HepG2 (cell line): ENCODE measurements around the gene CPA2.

Experiments used
- DMAP1 ChIP-seq: IDR thresholded peaks from 2 replicates; pipeline ENCODE4 v1.6.1; 2016
- EZH2 ChIP-seq: conservative IDR thresholded peaks from 2 replicates; pipeline ENCODE4 v1.6.1; 2012; ENCODE audit warnings: mild to moderate bottlenecking, low read depth, low read length, moderate library complexity
- MIER2 ChIP-seq: IDR thresholded peaks from 2 replicates; pipeline ENCODE4 v1.6.1; 2016; ENCODE audit warnings: missing biosample characterization, missing genetic modification reagents
- NR3C1 ChIP-seq: sonication (generic); formaldehyde crosslinking; IDR thresholded peaks from 2 replicates; pipeline ENCODE4 v1.4.0; 2020; ENCODE audit warnings: missing genetic modification reagents
- POLR2A ChIP-seq, 2 experiments: IDR thresholded peaks; 2 replicates each; pipeline ENCODE4 v1.6.1; 2011; ENCODE audit warnings: low read depth in 2 of 2, low read length in 2 of 2, mild to moderate bottlenecking in 1 of 2, moderate library complexity in 1 of 2; ENCODE audit not compliant: insufficient read depth in 1 of 2
- POLR2AphosphoS5 ChIP-seq: IDR thresholded peaks from 2 replicates; pipeline ENCODE4 v1.6.1; 2012; ENCODE audit warnings: low read depth, low read length
- SRSF4 ChIP-seq: fragments of 200-400 bp; formaldehyde crosslinking; IDR thresholded peaks from one replicate; pipeline ENCODE4 v1.6.1; 2018; ENCODE audit warnings: mild to moderate bottlenecking, low read depth, low read length, moderate library complexity; ENCODE audit not compliant: poor library complexity, severe bottlenecking
- ZFX ChIP-seq: sonication (generic); formaldehyde crosslinking; IDR thresholded peaks from 2 replicates; pipeline ENCODE4 v1.4.0; 2020; ENCODE audit warnings: mild to moderate bottlenecking, low read depth, missing genetic modification reagents, moderate library complexity
- ZNF780A ChIP-seq: sonication (generic); formaldehyde crosslinking; IDR thresholded peaks from 2 replicates; pipeline ENCODE4 v1.8.0; 2022; ENCODE audit warnings: mild to moderate bottlenecking, missing genetic modification reagents, moderate library complexity
- TF ChIP-seq, protein P1 (sequence below): sonication (generic); formaldehyde crosslinking; IDR thresholded peaks from 2 replicates; pipeline ENCODE4 v1.9.0; 2021; ENCODE audit warnings: missing genetic modification reagents, borderline replicate concordance
- TF ChIP-seq, protein P2 (sequence below): sonication (generic); formaldehyde crosslinking; IDR thresholded peaks from 2 replicates; pipeline ENCODE4 v1.5.0; 2020; ENCODE audit warnings: mild to moderate bottlenecking, missing genetic modification reagents
- TF ChIP-seq, protein P3 (sequence below): sonication (generic); formaldehyde crosslinking; IDR thresholded peaks from 2 replicates; pipeline ENCODE4 v1.5.0; 2020; ENCODE audit warnings: mild to moderate bottlenecking, missing genetic modification reagents, moderate library complexity
- TF ChIP-seq, protein P4 (sequence below): sonication (generic); formaldehyde crosslinking; IDR thresholded peaks from 2 replicates; pipeline ENCODE4 v1.4.0; 2020; ENCODE audit warnings: missing genetic modification reagents, borderline replicate concordance

DNA sequence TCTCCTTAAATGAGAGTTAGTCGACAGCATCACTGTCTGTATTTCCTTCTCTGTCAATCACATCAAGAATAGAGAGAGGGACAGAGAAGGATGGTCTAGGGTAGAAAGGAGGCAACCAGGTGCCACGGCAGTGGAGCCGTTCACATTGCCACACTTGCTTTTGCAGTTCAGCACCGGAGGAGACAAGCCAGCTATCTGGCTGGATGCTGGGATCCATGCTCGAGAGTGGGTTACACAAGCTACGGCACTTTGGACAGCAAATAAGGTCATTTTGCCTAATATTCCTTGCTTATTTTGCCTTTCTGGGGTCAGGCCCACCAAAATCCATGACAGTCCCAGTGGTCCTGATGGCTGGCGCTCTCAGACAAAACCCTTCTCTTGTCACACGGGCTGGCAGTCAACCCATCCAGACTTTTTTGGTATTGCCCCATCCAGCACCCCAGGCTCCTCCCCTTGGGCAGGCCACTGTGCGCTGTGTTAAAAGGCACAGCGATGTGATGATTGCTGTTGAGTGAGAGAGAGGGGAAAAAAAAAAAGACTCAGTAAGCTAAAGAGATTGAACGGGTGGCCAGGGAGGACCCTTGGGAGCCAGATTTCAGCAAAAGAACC lies 8.4 kb downstream of the CPA2 start:
- TF ChIP-seq, protein P1, sequence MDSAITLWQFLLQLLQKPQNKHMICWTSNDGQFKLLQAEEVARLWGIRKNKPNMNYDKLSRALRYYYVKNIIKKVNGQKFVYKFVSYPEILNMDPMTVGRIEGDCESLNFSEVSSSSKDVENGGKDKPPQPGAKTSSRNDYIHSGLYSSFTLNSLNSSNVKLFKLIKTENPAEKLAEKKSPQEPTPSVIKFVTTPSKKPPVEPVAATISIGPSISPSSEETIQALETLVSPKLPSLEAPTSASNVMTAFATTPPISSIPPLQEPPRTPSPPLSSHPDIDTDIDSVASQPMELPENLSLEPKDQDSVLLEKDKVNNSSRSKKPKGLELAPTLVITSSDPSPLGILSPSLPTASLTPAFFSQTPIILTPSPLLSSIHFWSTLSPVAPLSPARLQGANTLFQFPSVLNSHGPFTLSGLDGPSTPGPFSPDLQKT (CRISPR knock-in tag), result no peak
- TF ChIP-seq EZH2 (no peak), ZFX (CRISPR knock-in tag) (no peak), SRSF4 (no peak), DMAP1 (CRISPR knock-in tag) (no peak), ZNF780A (CRISPR knock-in tag) (no peak), MIER2 (CRISPR knock-in tag) (no peak), POLR2AphosphoS5 (no peak), NR3C1 (CRISPR knock-in tag) (no peak), POLR2A (IDR thresholded peaks at IDR 0.05; ENCODE audit: insufficient read depth in 1 of 2, low read depth in 2 of 2, low read length in 2 of 2) (no peak)
- TF ChIP-seq, protein P2, sequence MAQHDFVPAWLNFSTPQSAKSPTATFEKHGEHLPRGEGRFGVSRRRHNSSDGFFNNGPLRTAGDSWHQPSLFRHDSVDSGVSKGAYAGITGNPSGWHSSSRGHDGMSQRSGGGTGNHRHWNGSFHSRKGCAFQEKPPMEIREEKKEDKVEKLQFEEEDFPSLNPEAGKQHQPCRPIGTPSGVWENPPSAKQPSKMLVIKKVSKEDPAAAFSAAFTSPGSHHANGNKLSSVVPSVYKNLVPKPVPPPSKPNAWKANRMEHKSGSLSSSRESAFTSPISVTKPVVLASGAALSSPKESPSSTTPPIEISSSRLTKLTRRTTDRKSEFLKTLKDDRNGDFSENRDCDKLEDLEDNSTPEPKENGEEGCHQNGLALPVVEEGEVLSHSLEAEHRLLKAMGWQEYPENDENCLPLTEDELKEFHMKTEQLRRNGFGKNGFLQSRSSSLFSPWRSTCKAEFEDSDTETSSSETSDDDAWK (CRISPR knock-in tag), result no peak
- TF ChIP-seq, protein P3, sequence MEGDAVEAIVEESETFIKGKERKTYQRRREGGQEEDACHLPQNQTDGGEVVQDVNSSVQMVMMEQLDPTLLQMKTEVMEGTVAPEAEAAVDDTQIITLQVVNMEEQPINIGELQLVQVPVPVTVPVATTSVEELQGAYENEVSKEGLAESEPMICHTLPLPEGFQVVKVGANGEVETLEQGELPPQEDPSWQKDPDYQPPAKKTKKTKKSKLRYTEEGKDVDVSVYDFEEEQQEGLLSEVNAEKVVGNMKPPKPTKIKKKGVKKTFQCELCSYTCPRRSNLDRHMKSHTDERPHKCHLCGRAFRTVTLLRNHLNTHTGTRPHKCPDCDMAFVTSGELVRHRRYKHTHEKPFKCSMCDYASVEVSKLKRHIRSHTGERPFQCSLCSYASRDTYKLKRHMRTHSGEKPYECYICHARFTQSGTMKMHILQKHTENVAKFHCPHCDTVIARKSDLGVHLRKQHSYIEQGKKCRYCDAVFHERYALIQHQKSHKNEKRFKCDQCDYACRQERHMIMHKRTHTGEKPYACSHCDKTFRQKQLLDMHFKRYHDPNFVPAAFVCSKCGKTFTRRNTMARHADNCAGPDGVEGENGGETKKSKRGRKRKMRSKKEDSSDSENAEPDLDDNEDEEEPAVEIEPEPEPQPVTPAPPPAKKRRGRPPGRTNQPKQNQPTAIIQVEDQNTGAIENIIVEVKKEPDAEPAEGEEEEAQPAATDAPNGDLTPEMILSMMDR, result no peak
- TF ChIP-seq, protein P4, sequence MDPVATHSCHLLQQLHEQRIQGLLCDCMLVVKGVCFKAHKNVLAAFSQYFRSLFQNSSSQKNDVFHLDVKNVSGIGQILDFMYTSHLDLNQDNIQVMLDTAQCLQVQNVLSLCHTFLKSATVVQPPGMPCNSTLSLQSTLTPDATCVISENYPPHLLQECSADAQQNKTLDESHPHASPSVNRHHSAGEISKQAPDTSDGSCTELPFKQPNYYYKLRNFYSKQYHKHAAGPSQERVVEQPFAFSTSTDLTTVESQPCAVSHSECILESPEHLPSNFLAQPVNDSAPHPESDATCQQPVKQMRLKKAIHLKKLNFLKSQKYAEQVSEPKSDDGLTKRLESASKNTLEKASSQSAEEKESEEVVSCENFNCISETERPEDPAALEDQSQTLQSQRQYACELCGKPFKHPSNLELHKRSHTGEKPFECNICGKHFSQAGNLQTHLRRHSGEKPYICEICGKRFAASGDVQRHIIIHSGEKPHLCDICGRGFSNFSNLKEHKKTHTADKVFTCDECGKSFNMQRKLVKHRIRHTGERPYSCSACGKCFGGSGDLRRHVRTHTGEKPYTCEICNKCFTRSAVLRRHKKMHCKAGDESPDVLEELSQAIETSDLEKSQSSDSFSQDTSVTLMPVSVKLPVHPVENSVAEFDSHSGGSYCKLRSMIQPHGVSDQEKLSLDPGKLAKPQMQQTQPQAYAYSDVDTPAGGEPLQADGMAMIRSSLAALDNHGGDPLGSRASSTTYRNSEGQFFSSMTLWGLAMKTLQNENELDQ, result no peak
